DND-41 (cell line): ENCODE results near the gene ANKRD29.

Source experiments
- ATAC-seq: fragments of 200-7000 bp; cut with Tn5 transposase; 3 replicates; pipeline ENCODE4 v1.9.1; 2021; ENCODE audit warnings: low read depth; ENCODE audit not compliant: insufficient read depth
- DNase-seq: peaks from one replicate; pipeline ENCODE4 v3.0.0-alpha.2; 2020
- H2AFZ ChIP-seq: 2 replicates; pipeline ENCODE4 v1.6.0; 2012; ENCODE audit warnings: low read depth, low read length
- H3K27ac ChIP-seq: 2 replicates; pipeline ENCODE4 v1.5.1; 2012; ENCODE audit warnings: low read length, inconsistent platforms
- H3K27me3 ChIP-seq: fragments of 200-600 bp; sonication (generic); 2 replicates; pipeline ENCODE4 v1.6.0; 2012; ENCODE audit warnings: low read length, mild to moderate bottlenecking, inconsistent platforms; ENCODE audit not compliant: insufficient read depth, poor library complexity
- H3K36me3 ChIP-seq: 2 replicates; pipeline ENCODE4 v1.5.1; 2012; ENCODE audit warnings: low read length, inconsistent platforms; ENCODE audit not compliant: insufficient read depth
- H3K4me1 ChIP-seq: 2 replicates; pipeline ENCODE4 v1.5.1; 2012; ENCODE audit warnings: mild to moderate bottlenecking, low read length; ENCODE audit not compliant: insufficient read depth
- H3K4me2 ChIP-seq: 2 replicates; pipeline ENCODE4 v1.6.0; 2012; ENCODE audit warnings: mild to moderate bottlenecking, moderate library complexity, low read length, inconsistent platforms; ENCODE audit not compliant: insufficient read depth
- H3K4me3 ChIP-seq, 2 experiments: fragments of 200-600 bp in 1 of 2; shearing (Covaris generic) in 1 of 2; 2 replicates each; pipeline ENCODE4 v1.5.1; 2012 to 2016; ENCODE audit warnings: inconsistent platforms in 2 of 2, low read length in 2 of 2, mild to moderate bottlenecking in 2 of 2, low read depth in 1 of 2, moderate library complexity in 1 of 2
- H3K79me2 ChIP-seq: 2 replicates; pipeline ENCODE4 v1.6.0; 2012; ENCODE audit warnings: low read length, inconsistent platforms; ENCODE audit not compliant: insufficient read depth
- H3K9ac ChIP-seq: 2 replicates; pipeline ENCODE4 v1.6.0; 2012; ENCODE audit warnings: low read depth, mild to moderate bottlenecking, inconsistent platforms, low read length, moderate library complexity
- H3K9me3 ChIP-seq: 2 replicates; pipeline ENCODE4 v1.5.1; 2012; ENCODE audit warnings: low read length, moderate library complexity, mild to moderate bottlenecking, inconsistent platforms; ENCODE audit not compliant: insufficient read depth, severe bottlenecking
- H4K20me1 ChIP-seq: 2 replicates; pipeline ENCODE4 v1.6.0; 2012; ENCODE audit warnings: low read length; ENCODE audit not compliant: insufficient read depth
- EZH2 ChIP-seq: IDR thresholded peaks from 3 replicates; pipeline ENCODE4 v1.6.1; 2012; ENCODE audit warnings: borderline replicate concordance, low read depth, mild to moderate bottlenecking, moderate library complexity, low read length, inconsistent platforms; ENCODE audit not compliant: severe bottlenecking
- TF ChIP-seq, protein P1 (sequence below): IDR thresholded peaks from 2 replicates; pipeline ENCODE4 v1.5.1; 2012; ENCODE audit warnings: borderline replicate concordance, low read length, moderate library complexity, mild to moderate bottlenecking; ENCODE audit not compliant: poor library complexity, severe bottlenecking; ENCODE audit errors: extremely low read depth

ANKRD29 gene

DNA sequence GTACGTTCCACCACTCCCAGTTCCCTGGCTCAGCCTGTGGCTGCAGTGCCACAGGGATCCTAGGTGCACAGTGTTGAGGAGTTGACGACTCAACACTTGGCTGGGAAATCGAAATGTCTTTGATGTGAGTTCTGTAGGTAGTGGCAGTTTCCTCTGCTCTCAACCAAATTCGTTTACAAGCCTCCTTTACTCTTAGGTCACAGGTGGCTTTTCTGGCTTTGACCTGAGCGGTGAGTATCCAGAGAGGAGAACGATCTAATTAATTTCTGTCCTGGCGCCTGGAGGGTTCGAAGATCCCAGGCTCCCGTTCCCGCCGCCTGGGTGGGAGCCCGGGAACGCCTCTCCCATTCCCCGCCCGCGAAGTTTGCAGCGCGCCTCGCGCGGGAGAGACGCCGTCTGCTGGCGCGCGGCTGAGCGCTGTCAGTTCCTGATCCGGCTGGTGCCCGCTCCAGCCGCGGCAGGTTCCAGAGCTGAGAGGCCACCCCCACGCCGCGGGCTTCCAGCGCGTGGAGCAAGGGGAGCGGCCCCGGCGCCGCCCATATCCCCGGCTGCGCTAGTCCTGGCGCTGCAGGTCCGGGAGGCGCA, 26.4 kb upstream of the ANKRD29 start, which contains the start of gene LAMA3:
Gene LAMA3, plus strand, starts transcription at position 423 of the 585 bp plus-strand sequence. CDS start 231 bp downstream, outside the sequence.
- H3K9ac ChIP-seq: no peak within 1 kb of the TSS
- no peak for DNase-seq

DNA sequence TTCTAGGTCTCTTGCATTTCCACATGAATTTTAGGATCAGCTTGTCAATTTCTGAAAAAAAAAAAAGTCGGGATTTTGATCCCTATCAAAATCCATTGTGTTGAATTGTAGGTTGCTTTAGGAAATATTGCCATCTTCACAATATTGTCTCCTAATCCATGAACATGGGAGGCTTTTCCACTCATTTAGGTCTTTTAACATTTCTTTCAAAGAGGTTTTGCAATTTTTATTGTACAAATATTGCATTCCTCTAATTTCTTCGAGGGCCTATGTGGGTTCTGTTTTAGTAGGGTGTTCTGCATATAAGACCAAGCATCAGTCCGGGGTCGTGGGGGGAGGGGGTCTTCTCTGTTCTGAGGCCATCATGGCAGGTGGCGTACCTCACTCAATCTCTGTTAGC, 25.8 kb upstream of the ANKRD29 start:
- ATAC-seq: no peak
- H3K4me3 ChIP-seq: no peak overlapping the region

More for the DNA sequence above, 26.4 kb upstream of the ANKRD29 start, which contains the start of gene LAMA3:
- Histone ChIP-seq H3K4me3 (no peak within 1 kb of the TSS), H3K4me1 (no peaks in the 10 kb centered on the region), H3K79me2 (no peaks in the 10 kb centered on the region), H4K20me1 (no peaks in the 10 kb centered on the region), H3K36me3 (no peaks in the 10 kb centered on the region), H3K27ac (no peak within 1 kb of the TSS), H3K9me3 (no peaks in the 10 kb centered on the region), H2AFZ (no peak within 1 kb of the TSS), H3K4me2 (no peak within 1 kb of the TSS), H3K27me3 (no peaks in the 10 kb centered on the region)
- ATAC-seq: no peak
- TF ChIP-seq, protein P1, sequence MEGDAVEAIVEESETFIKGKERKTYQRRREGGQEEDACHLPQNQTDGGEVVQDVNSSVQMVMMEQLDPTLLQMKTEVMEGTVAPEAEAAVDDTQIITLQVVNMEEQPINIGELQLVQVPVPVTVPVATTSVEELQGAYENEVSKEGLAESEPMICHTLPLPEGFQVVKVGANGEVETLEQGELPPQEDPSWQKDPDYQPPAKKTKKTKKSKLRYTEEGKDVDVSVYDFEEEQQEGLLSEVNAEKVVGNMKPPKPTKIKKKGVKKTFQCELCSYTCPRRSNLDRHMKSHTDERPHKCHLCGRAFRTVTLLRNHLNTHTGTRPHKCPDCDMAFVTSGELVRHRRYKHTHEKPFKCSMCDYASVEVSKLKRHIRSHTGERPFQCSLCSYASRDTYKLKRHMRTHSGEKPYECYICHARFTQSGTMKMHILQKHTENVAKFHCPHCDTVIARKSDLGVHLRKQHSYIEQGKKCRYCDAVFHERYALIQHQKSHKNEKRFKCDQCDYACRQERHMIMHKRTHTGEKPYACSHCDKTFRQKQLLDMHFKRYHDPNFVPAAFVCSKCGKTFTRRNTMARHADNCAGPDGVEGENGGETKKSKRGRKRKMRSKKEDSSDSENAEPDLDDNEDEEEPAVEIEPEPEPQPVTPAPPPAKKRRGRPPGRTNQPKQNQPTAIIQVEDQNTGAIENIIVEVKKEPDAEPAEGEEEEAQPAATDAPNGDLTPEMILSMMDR: no peak
- no peak for TF ChIP-seq EZH2

DNA sequence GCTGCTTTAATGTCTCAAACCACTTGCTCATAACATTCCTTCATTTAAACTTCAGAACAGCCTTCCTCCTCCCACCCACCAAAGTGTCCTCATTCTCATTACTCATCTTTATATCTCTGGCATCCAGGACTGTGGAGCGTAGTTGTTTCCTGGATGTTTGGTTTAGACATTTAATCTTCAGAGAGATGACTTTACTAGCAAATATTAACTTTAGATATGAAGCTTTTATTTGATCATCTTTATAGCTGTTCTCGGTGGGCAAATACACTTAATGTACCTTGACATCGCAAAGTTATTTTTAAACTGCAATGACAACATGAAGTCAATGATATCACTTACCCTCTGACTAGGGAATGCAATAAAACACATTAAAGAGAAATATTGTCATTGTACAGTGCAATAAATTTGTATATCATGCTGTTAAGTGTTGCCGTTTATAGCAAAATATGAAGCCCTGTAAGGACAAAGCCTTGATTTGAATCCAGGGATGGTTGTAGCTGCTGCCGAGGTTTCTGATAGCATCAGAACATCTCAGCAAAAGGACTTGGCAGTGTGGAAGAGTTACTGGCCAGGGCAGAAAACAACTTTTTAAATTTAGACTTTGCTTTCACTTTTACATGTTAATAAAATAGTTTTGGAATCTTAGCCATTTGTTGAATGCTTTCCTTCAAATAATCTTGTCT, 21.9 kb upstream of the ANKRD29 start:
- TF ChIP-seq EZH2: no peak
- TF ChIP-seq, protein P1: no peak
- Histone ChIP-seq H4K20me1 (no peaks in the 10 kb centered on the region), H3K9ac (no peak overlapping the region), H3K4me2 (no peak overlapping the region), H3K4me3 (no peak overlapping the region), H3K79me2 (no peaks in the 10 kb centered on the region), H3K27me3 (no peaks in the 10 kb centered on the region), H2AFZ (no peak overlapping the region), H3K4me1 (no peaks in the 10 kb centered on the region), H3K36me3 (no peaks in the 10 kb centered on the region), H3K9me3 (no peaks in the 10 kb centered on the region), H3K27ac (no peak overlapping the region)
- DNase-seq (no peak), ATAC-seq (no peak)

More for the DNA sequence above, 25.8 kb upstream of the ANKRD29 start:
- Histone ChIP-seq H3K27ac (no peak overlapping the region), H3K79me2 (no peaks in the 10 kb centered on the region), H2AFZ (no peak overlapping the region), H3K27me3 (no peaks in the 10 kb centered on the region), H3K9me3 (no peaks in the 10 kb centered on the region), H3K4me1 (no peaks in the 10 kb centered on the region), H3K36me3 (no peaks in the 10 kb centered on the region), H4K20me1 (no peaks in the 10 kb centered on the region), H3K4me2 (no peak overlapping the region), H3K9ac (no peak overlapping the region)
- no peak for DNase-seq
- TF ChIP-seq EZH2: no peak
- TF ChIP-seq, protein P1: no peak
